ENCODE measurements around the gene ADGRD1.

- no peak for TF ChIP-seq CTCF (IDR thresholded peaks at IDR 0.05)
- no peak for TF ChIP-seq POLR2A (IDR thresholded peaks at IDR 0.05)
Measured at GRCh38 chr12:131001493-131001892, 47.8 kb downstream of the ADGRD1 start.

Data from vagina (tissue), 2 donors.